ENCODE data around the gene MRPS23.

Gene MRPS23

DNA sequence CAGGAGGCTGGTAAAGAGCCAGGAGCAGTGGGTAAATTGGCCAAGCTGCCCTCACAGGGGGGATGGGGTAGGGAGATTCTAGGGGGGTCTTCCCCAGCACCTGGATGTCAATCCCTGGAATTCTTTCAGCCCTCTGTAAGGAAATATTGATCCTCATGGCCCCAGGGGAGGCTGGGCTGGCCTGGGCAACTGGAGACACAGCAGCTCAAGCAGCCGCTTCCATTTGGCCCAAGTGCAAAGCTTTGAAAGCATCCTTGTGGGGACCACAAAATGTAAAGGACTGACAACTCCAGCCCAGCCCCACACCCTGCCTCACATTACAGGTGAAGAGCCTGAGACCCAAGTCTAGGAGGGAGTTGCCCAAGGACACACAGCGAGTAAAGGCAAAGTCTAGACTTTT lies 39.4 kb upstream of the MRPS23 start:
- Histone ChIP-seq H3K4me3 (replicated peaks; ENCODE audit: low read depth, low read length) (no peak overlapping the region), H3K36me3 (ENCODE audit: control insufficient read depth, insufficient read depth, low read length) (no peaks in the 10 kb centered on the region), H3K27me3 (replicated peaks; ENCODE audit: control insufficient read depth, insufficient read depth, low read length) (peaks cover 3% of the 10 kb centered on the region; the same call in 1 of the 2 replicates)
- TF ChIP-seq, protein P1, sequence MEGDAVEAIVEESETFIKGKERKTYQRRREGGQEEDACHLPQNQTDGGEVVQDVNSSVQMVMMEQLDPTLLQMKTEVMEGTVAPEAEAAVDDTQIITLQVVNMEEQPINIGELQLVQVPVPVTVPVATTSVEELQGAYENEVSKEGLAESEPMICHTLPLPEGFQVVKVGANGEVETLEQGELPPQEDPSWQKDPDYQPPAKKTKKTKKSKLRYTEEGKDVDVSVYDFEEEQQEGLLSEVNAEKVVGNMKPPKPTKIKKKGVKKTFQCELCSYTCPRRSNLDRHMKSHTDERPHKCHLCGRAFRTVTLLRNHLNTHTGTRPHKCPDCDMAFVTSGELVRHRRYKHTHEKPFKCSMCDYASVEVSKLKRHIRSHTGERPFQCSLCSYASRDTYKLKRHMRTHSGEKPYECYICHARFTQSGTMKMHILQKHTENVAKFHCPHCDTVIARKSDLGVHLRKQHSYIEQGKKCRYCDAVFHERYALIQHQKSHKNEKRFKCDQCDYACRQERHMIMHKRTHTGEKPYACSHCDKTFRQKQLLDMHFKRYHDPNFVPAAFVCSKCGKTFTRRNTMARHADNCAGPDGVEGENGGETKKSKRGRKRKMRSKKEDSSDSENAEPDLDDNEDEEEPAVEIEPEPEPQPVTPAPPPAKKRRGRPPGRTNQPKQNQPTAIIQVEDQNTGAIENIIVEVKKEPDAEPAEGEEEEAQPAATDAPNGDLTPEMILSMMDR (IDR thresholded peaks at IDR 0.05; ENCODE audit: insufficient read depth, low read length, poor library complexity, severe bottlenecking) = no peak
- DNase-seq (ENCODE audit: extremely low read depth, insufficient read length) = no peak

DNA sequence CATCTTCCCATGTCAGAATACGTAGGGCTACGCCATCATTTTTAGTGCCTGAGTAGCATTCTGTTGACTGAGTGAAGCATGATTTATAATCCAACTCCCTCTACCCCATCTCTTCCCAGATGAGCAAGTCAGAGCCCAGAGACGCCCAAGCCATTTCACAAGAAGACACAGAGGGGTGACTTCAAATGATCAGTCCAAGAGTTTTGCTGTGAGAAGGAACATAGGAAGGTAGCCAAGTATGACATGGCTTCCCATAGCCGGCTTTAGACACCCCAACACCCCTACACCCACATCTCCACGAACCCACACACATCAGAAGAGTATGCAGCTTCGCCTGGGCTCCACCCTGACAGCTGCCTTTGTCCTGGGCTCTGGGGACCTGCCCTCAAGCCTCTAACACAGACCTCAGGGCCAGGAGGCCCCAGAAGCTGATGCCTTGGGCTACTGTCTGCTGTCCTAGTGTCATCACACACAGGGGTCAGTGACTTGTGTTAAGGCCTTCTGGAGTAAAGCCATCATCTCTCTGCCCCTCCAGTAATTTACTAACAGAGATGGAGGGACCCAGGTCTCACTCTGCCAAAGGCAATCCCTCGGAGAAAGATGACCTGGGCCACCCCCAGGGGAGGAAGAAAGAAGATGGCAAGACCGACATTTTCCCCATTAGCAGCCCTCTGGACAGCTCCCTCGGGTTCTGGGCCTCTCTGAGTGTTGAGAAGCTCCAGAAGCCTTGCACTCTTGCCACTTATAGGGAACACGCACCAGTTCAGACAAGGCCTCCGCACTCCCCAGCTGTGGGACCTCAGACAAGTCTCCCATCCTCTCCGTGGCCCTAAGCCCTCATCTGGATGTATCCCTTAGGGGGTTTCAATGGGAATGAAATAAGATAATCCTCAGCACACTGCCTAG lies 38.7 kb upstream of the MRPS23 start:
- Histone ChIP-seq H3K27me3 (replicated peaks; ENCODE audit: control insufficient read depth, insufficient read depth, low read length) (peaks cover 3% of the 10 kb centered on the region; the same call in 1 of the 2 replicates), H3K4me3 (replicated peaks; ENCODE audit: low read depth, low read length) (no peak overlapping the region), H3K36me3 (ENCODE audit: control insufficient read depth, insufficient read depth, low read length) (no peaks in the 10 kb centered on the region)
- no peak for DNase-seq (ENCODE audit: extremely low read depth, insufficient read length)
- TF ChIP-seq, protein P1 (IDR thresholded peaks at IDR 0.05; ENCODE audit: insufficient read depth, low read length, poor library complexity, severe bottlenecking) = no peak

DNA sequence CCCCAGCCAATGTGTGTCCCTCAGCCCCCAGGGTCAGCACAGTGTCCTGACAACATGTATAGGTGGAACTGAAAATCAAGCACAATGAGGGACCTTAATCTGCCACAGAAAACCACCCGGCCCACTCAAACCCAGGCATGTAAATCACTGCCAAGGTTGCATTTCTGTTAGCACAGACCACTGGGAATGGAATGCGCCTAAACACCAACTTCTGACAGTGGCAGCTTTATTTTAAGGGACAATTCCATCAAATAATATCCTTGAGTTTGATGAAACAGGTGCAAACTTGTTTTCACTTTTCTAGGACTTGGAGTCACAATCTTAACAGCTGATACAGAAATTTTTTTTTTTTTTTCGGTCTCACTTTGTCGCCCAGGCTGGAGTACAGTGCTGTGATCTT lies 37.3 kb upstream of the MRPS23 start:
- H3K4me3 ChIP-seq (replicated peaks; ENCODE audit: low read depth, low read length) = no peak overlapping the region
- TF ChIP-seq, protein P1 (IDR thresholded peaks at IDR 0.05; ENCODE audit: insufficient read depth, low read length, poor library complexity, severe bottlenecking) = no peak
- DNase-seq (ENCODE audit: extremely low read depth, insufficient read length) = no peak
- H3K27me3 ChIP-seq (replicated peaks; ENCODE audit: control insufficient read depth, insufficient read depth, low read length) = peaks cover 3% of the 10 kb centered on the region; the same call in 1 of the 2 replicates
- no peaks in the 10 kb centered on the region for H3K36me3 ChIP-seq (ENCODE audit: control insufficient read depth, insufficient read depth, low read length)

DNA sequence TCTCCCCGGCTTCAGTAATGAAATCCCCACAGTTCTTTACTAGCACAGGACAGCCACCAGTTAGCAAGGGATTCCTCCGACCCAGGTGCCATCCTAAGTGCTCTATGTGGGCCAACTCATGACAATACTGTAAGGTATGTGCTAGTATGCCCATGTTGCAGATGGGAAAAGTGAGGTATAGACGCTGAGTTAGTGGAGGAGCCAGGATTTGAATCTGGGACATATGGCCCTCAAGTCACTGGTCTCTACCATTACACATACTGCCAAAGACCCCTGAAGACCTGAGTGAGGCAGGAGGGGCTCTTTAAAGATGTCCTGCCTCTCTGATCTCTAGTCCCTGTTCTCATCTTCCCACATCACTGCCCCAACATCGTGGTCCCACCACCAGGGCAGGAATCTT lies 36.2 kb upstream of the MRPS23 start:
- Histone ChIP-seq H3K27me3 (replicated peaks; ENCODE audit: control insufficient read depth, insufficient read depth, low read length) (peaks cover 1% of the 10 kb centered on the region; the same call in 1 of the 2 replicates), H3K36me3 (ENCODE audit: control insufficient read depth, insufficient read depth, low read length) (no peaks in the 10 kb centered on the region)

DNA sequence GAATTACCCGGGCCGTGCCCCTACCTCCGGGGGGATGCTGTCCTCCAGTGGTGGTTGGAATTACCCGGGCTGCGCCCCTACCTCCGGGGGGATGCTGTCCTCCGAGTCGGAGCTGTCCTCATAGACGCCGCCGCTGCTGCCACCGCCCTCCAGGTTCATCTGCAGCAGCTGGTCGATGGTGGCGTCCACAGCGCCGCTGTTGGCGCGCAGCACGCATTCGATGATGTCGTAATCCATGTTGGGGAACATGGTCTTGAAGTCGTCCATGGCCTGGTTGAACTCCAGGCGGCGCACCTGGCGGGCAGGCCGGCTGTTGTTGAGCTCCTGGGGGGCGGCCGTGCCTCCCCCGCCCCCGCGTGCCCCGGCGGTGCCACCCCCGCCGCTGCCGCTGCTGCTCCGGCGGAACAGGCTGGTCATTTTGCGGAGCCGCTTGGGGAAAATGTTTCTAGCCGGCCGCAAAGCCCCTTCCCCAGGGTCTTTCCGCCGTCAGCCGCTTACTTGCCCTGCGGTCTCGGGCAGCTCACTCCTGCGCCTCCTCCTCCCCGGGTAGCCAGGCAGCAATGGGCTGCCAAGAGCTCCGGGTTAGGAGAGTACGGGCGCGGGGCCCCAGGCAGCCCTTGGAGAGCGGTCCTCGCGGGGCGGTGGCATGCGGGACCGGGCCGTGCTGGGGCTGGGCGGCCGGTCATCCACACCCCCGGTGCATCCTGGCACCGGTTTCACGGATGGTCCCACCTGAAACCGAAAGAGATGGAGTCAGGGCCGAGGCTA lies 35.5 kb upstream of the MRPS23 start:
- TF ChIP-seq, protein P1 (IDR thresholded peaks at IDR 0.05; ENCODE audit: insufficient read depth, low read length, poor library complexity, severe bottlenecking) = no peak
- Histone ChIP-seq H3K4me3 (replicated peaks; ENCODE audit: low read depth, low read length) (no peak overlapping the region), H3K27me3 (replicated peaks; ENCODE audit: control insufficient read depth, insufficient read depth, low read length) (peaks cover 1% of the 10 kb centered on the region; the same call in 1 of the 2 replicates), H3K36me3 (ENCODE audit: control insufficient read depth, insufficient read depth, low read length) (no peaks in the 10 kb centered on the region)
- no peak for DNase-seq (ENCODE audit: extremely low read depth, insufficient read length)

More for the DNA sequence above, 36.2 kb upstream of the MRPS23 start:
- no peak for DNase-seq (ENCODE audit: extremely low read depth, insufficient read length)
- no peak overlapping the region for H3K4me3 ChIP-seq (replicated peaks; ENCODE audit: low read depth, low read length)
- TF ChIP-seq, protein P1 (IDR thresholded peaks at IDR 0.05; ENCODE audit: insufficient read depth, low read length, poor library complexity, severe bottlenecking) = no peak
